HepG2 (cell line): ENCODE data around the gene IL1R1. TPM values are rescaled to one million over a fixed set of nuclear protein-coding genes. Genes with fewer than 3 reads are reported as not detected.

ENCODE experiments used
- ARID3A ChIP-seq: IDR thresholded peaks from 2 replicates; pipeline ENCODE4 v1.6.1; 2012; ENCODE audit warnings: low read depth, low read length, improper control_type of control experiment
- BRCA1 ChIP-seq: sonication (generic); formaldehyde crosslinking; IDR thresholded peaks from 2 replicates; pipeline ENCODE4 v1.4.0; 2020; ENCODE audit warnings: missing genetic modification reagents
- CREB1 ChIP-seq, 2 experiments: fragments of 450-650 bp in 1 of 2; IDR thresholded peaks; 2 replicates each; pipeline ENCODE4 v1.6.1; 2016 to 2017; ENCODE audit warnings: control low read depth in 1 of 2, mild to moderate bottlenecking in 1 of 2, missing compliant biosample characterization in 1 of 2, missing genetic modification characterization in 1 of 2
- EEA1 ChIP-seq: sonication (generic); formaldehyde crosslinking; IDR thresholded peaks from 2 replicates; pipeline ENCODE4 v1.5.1; 2020; ENCODE audit warnings: mild to moderate bottlenecking, missing genetic modification reagents, borderline replicate concordance
- FOXJ3 ChIP-seq: sonication (generic); formaldehyde crosslinking; IDR thresholded peaks from 2 replicates; pipeline ENCODE4 v1.4.0; 2020; ENCODE audit warnings: missing genetic modification reagents, mild to moderate bottlenecking, borderline replicate concordance
- GMEB2 ChIP-seq: IDR thresholded peaks from 2 replicates; pipeline ENCODE4 v1.6.1; 2016; ENCODE audit warnings: missing biosample characterization, missing genetic modification reagents, low read depth
- KDM4B ChIP-seq: sonication (generic); formaldehyde crosslinking; IDR thresholded peaks from 2 replicates; pipeline ENCODE4 v1.4.0; 2020; ENCODE audit warnings: missing genetic modification reagents
- KLF16 ChIP-seq, 2 experiments: sonication (generic) in 1 of 2; formaldehyde crosslinking in 1 of 2; IDR thresholded peaks; 2 replicates each; pipeline versions ENCODE4 v1.6.1 to v1.8.0; 2016 to 2023; ENCODE audit warnings: missing genetic modification reagents in 2 of 2, missing compliant biosample characterization in 1 of 2
- MIER3 ChIP-seq: IDR thresholded peaks from 2 replicates; pipeline ENCODE4 v1.6.1; 2016; ENCODE audit warnings: missing compliant biosample characterization, borderline replicate concordance
- NFKB2 ChIP-seq: sonication (generic); formaldehyde crosslinking; IDR thresholded peaks from 2 replicates; pipeline ENCODE4 v1.4.0; 2020; ENCODE audit warnings: missing genetic modification reagents, borderline replicate concordance
- SOX5 ChIP-seq: IDR thresholded peaks from 2 replicates; pipeline ENCODE4 v1.6.1; 2016; ENCODE audit warnings: borderline replicate concordance
- SYNCRIP ChIP-seq: fragments of 200-400 bp; formaldehyde crosslinking; IDR thresholded peaks from 2 replicates; pipeline ENCODE4 v1.6.1; 2018; ENCODE audit warnings: mild to moderate bottlenecking, low read depth, low read length; ENCODE audit not compliant: insufficient read depth
- TEAD3 ChIP-seq: optimal IDR thresholded peaks from 2 replicates; pipeline ENCODE3; 2016; ENCODE audit warnings: borderline replicate concordance
- TFDP1 ChIP-seq: IDR thresholded peaks from 2 replicates; pipeline ENCODE4 v1.6.1; 2016; ENCODE audit warnings: missing compliant biosample characterization, missing genetic modification reagents, borderline replicate concordance
- TMF1 ChIP-seq: sonication (generic); formaldehyde crosslinking; IDR thresholded peaks from 2 replicates; pipeline ENCODE4 v1.8.1; 2022; ENCODE audit warnings: low read depth, missing genetic modification reagents
- ZKSCAN8 ChIP-seq: IDR thresholded peaks from 2 replicates; pipeline ENCODE4 v1.6.1; 2016; ENCODE audit warnings: borderline replicate concordance, missing genetic modification reagents, missing compliant biosample characterization
- ZNF10 ChIP-seq: sonication (generic); formaldehyde crosslinking; IDR thresholded peaks from 2 replicates; pipeline ENCODE4 v1.4.0; 2020; ENCODE audit warnings: mild to moderate bottlenecking, low read depth, missing genetic modification reagents, borderline replicate concordance
- ZNF234 ChIP-seq: sonication (generic); formaldehyde crosslinking; conservative IDR thresholded peaks from 2 replicates; pipeline ENCODE4 v1.5.1; 2020; ENCODE audit warnings: mild to moderate bottlenecking, missing genetic modification reagents
- ZNF263 ChIP-seq: sonication (generic); formaldehyde crosslinking; IDR thresholded peaks from 2 replicates; pipeline ENCODE4 v1.4.0; 2020; ENCODE audit warnings: missing genetic modification reagents
- ZNF556 ChIP-seq: sonication (generic); formaldehyde crosslinking; IDR thresholded peaks from 2 replicates; pipeline ENCODE4 v1.4.0; 2020; ENCODE audit warnings: mild to moderate bottlenecking, missing genetic modification reagents, borderline replicate concordance
- ZNF775 ChIP-seq: sonication (generic); formaldehyde crosslinking; IDR thresholded peaks from 2 replicates; pipeline ENCODE4 v1.4.0; 2020; ENCODE audit warnings: missing genetic modification reagents, mild to moderate bottlenecking, moderate library complexity, borderline replicate concordance
- ZNF777 ChIP-seq: sonication (generic); formaldehyde crosslinking; IDR thresholded peaks from 2 replicates; pipeline ENCODE4 v1.4.0; 2020; ENCODE audit warnings: missing genetic modification reagents
- ZNF790 ChIP-seq: sonication (generic); formaldehyde crosslinking; IDR thresholded peaks from 2 replicates; pipeline ENCODE4 v1.8.0; 2022; ENCODE audit warnings: missing genetic modification reagents, mild to moderate bottlenecking, borderline replicate concordance
- ZSCAN31 ChIP-seq: sonication (generic); formaldehyde crosslinking; IDR thresholded peaks from 2 replicates; pipeline ENCODE4 v1.5.0; 2020; ENCODE audit warnings: low read depth, mild to moderate bottlenecking, missing genetic modification reagents
- ZUFSP ChIP-seq: sonication (generic); formaldehyde crosslinking; IDR thresholded peaks from 2 replicates; pipeline ENCODE4 v1.9.0; 2021; ENCODE audit warnings: missing genetic modification reagents, mild to moderate bottlenecking, borderline replicate concordance
- polyA plus RNA-seq, 8 experiments: library from polyadenylated mRNA; depleted of rRNA in 3 of 8; stranded (reverse) in 7 of 8; unstranded in 1 of 8; fragments of >200 nt; fragmentation: Illumina TruSeq in 4 of 8; extraction: Trizol in 4 of 8; gene quantifications; 2 replicates each; pipeline versions ENCODE4 v1.2.1 to v1.2.3, GENCODE V29; 2011 to 2016; ENCODE audit warnings: low read depth in 4 of 8, missing spikeins in 1 of 8, mixed read lengths in 1 of 8; ENCODE audit not compliant: insufficient read depth in 1 of 8
- total RNA-seq, 5 experiments: library from RNA; depleted of rRNA; stranded (reverse); fragments of >200 nt; fragmentation: Illumina TruSeq; extraction: Trizol; gene quantifications; 2 replicates each; pipeline ENCODE4 v1.2.3, GENCODE V29; 2016; ENCODE audit warnings: low read depth in 1 of 5

The IL1R1 gene
- total and polyA plus RNA-seq, 2 of the 13 experiments (the other 11 are each of a cell fraction or from before 2014, with no cell fraction given), result 38.0 to 93.1 TPM

GRCh38 chr2:102114290-102114721, 28.2 kb upstream of the IL1R1 start (continued):
- TF ChIP-seq TFDP1 (CRISPR knock-in tag) (no peak), TMF1 (CRISPR knock-in tag) (no peak), ZKSCAN8 (CRISPR knock-in tag) (0 out of 2 replicates have a peak, but pooled peaks have one; percentile 21), TEAD3 (CRISPR knock-in tag) (peak; percentile 85), ZNF790 (CRISPR knock-in tag) (no peak), KLF16 (CRISPR knock-in tag; IDR thresholded peaks at IDR 0.05) (0 out of 4 replicates have a peak, but pooled peaks of 1 of the 2 experiments have one; percentile 1), ZNF775 (CRISPR knock-in tag) (no peak), EEA1 (CRISPR knock-in tag) (no peak), ZNF10 (CRISPR knock-in tag) (no peak), MIER3 (CRISPR knock-in tag) (no peak), GMEB2 (CRISPR knock-in tag) (no peak), SOX5 (CRISPR knock-in tag) (peak; percentile 24; the same call in 1 of the 2 replicates), BRCA1 (CRISPR knock-in tag) (no peak), ZNF263 (CRISPR knock-in tag) (no peak), ZSCAN31 (no peak), FOXJ3 (CRISPR knock-in tag) (no peak), ZUFSP (no peak), CREB1 (IDR thresholded peaks at IDR 0.05) (no peak), CREB1 (CRISPR knock-in tag; IDR thresholded peaks at IDR 0.05) (no peak), NFKB2 (no peak), SYNCRIP (no peak), ZNF556 (CRISPR knock-in tag) (no peak), ZNF777 (CRISPR knock-in tag) (no peak), ARID3A (peak; percentile 22; the same call in 1 of the 2 replicates), KDM4B (CRISPR knock-in tag) (no peak), ZNF234 (CRISPR knock-in tag) (no peak)
